ENCODE measurements around the gene CDK9. TPM values are rescaled to one million over a fixed set of nuclear protein-coding genes. Genes with fewer than 3 reads are reported as not detected.

Gene CDK9
- total and polyA plus RNA-seq, 10 of the 15 experiments (the other 5 are each of a cell fraction or from before 2014, with no cell fraction given) = 7.3 to 92.6 (median 51.6) TPM

GRCh38 chr9:127754099-127755060, 31.5 kb upstream of the CDK9 start (continued):
- no peak for TF ChIP-seq HDGF (IDR thresholded peaks at IDR 0.05)
- TF ChIP-seq ZSCAN29 (IDR thresholded peaks at IDR 0.05) = no peak
- TF ChIP-seq ETV6 (conservative IDR thresholded peaks at IDR 0.05 in 1 of 2, IDR thresholded peaks at IDR 0.05 in 1 of 2; ENCODE audit: borderline replicate concordance in 1 of 2, low read depth in 1 of 2) = no peak
- no peak for TF ChIP-seq SP1 (IDR thresholded peaks at IDR 0.05; ENCODE audit: low read depth, low read length)
- no peak for TF ChIP-seq GATAD2B (conservative IDR thresholded peaks at IDR 0.05; ENCODE audit: low read depth)
- no peak for TF ChIP-seq HDAC2 (IDR thresholded peaks at IDR 0.05)
- TF ChIP-seq SMC3 (IDR thresholded peaks at IDR 0.05; ENCODE audit: borderline replicate concordance, low read length) = no peak
- TF ChIP-seq NFYB (IDR thresholded peaks at IDR 0.05; ENCODE audit: insufficient read depth, low read depth, low read length) = no peak
- no peak for TF ChIP-seq DPF2 (IDR thresholded peaks at IDR 0.05)
- no peak for TF ChIP-seq CHD2 (IDR thresholded peaks at IDR 0.05; ENCODE audit: borderline replicate concordance, low read depth, low read length)
